Neutrophil (primary cell): ENCODE measurements around the gene EHMT1.

Experiments used
- H3K27ac ChIP-seq: fragments of 200-600 bp; sonication (generic); 2 replicates; pipeline ENCODE4 v1.5.1; 2016; ENCODE audit warnings: mild to moderate bottlenecking, moderate library complexity
- H3K27me3 ChIP-seq: fragments of 200-600 bp; sonication (generic); 2 replicates; pipeline ENCODE4 v1.6.0; 2016; ENCODE audit warnings: mild to moderate bottlenecking
- H3K36me3 ChIP-seq: fragments of 200-600 bp; sonication (generic); 2 replicates; pipeline ENCODE4 v1.5.1; 2017
- H3K4me1 ChIP-seq, 2 experiments: fragments of 200-600 bp in 1 of 2; sonication (generic) in 1 of 2; 1 replicate in 1 of 2; 2 replicates in 1 of 2; pipeline versions ENCODE4 v1.5.1 to v1.6.1; 2013 to 2016; ENCODE audit warnings: low read depth in 1 of 2, low read length in 1 of 2, mild to moderate bottlenecking in 1 of 2, moderate library complexity in 1 of 2; ENCODE audit not compliant: control insufficient read depth in 1 of 2, insufficient read depth in 1 of 2
- H3K4me3 ChIP-seq, 2 experiments: fragments of 200-600 bp in 1 of 2; sonication (generic) in 1 of 2; 1 replicate in 1 of 2; 2 replicates in 1 of 2; pipeline ENCODE4 v1.5.1; 2013 to 2016; ENCODE audit warnings: low read depth in 1 of 2, low read length in 1 of 2, mild to moderate bottlenecking in 1 of 2, moderate library complexity in 1 of 2
- H3K9me3 ChIP-seq: fragments of 200-600 bp; sonication (generic); 2 replicates; pipeline ENCODE4 v1.5.1; 2016
- TF ChIP-seq, protein P1 (sequence below): fragments of 200-600 bp; sonication (generic); IDR thresholded peaks from 2 replicates; pipeline ENCODE4 v1.5.1; 2016; ENCODE audit warnings: antibody characterized with exemption

EHMT1 gene

DNA sequence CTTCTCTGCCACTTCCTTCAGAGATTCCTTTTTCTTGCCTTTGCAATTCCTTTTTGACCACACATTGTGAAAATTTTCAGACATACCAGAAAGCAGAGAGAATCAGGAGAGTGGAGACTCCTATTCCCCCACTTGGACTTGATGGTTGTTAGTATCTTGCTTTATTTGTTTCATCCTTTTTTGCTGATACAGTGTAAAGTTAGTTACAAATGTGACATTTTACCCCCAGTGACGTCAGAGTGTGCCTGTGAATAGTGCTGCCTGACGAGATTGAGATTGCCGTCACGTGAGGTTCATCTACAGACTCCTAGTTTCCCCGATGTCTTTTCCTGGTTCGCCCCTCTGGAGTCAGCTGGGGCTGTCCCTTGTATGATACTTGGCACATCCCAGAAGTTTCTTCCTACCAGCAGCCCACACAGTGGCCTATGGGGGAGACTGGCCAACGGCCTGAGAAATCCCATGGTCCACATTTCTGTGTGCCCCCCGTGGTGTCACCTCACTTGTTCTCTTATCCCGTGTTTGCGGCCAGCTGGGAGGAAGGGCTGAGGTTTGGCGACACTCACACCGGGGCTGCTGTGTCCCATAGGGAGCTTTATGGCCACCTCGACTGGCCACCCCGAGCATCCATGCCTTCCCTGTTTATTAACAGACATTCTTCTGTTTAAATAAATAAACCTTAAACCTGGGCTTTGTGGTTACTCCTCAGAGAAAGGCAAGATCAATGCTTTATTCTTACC lies 210.6 kb downstream of the EHMT1 start:
- H3K27ac ChIP-seq = no peak overlapping the region
- TF ChIP-seq, protein P1, sequence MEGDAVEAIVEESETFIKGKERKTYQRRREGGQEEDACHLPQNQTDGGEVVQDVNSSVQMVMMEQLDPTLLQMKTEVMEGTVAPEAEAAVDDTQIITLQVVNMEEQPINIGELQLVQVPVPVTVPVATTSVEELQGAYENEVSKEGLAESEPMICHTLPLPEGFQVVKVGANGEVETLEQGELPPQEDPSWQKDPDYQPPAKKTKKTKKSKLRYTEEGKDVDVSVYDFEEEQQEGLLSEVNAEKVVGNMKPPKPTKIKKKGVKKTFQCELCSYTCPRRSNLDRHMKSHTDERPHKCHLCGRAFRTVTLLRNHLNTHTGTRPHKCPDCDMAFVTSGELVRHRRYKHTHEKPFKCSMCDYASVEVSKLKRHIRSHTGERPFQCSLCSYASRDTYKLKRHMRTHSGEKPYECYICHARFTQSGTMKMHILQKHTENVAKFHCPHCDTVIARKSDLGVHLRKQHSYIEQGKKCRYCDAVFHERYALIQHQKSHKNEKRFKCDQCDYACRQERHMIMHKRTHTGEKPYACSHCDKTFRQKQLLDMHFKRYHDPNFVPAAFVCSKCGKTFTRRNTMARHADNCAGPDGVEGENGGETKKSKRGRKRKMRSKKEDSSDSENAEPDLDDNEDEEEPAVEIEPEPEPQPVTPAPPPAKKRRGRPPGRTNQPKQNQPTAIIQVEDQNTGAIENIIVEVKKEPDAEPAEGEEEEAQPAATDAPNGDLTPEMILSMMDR = no peak
- no peak overlapping the region for H3K4me3 ChIP-seq
- no peaks in the 10 kb centered on the region for H3K4me1 ChIP-seq
- H3K27me3 ChIP-seq = no peaks in the 10 kb centered on the region
- peaks cover 70% of the 10 kb centered on the region for H3K36me3 ChIP-seq
- H3K9me3 ChIP-seq = no peaks in the 10 kb centered on the region

DNA sequence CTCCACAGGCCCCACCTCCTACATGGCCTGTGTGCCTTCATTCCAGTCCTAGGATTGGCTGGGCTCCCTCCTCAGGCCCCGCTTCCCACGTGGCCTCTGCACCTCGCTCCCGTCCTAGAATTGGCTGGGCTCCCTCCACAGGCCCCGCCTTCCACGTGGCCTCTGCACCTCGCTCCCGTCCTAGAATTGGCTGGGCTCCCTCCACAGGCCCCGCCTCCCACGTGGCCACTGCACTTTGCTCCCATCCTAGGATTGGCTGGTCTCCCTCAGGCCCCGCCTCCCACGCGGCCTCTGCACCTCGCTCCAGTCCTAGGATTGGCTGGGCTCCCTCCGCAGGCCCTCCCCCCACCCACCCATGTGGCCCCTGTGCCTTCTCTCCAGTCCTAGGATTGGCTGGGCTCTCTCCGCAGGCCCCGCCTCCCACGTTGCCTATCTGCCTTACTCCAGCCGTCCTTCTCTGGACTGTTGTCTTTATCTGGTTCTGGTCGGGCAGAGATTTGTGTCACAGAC lies 213.4 kb downstream of the EHMT1 start:
- TF ChIP-seq, protein P1 = no peak
- no peak overlapping the region for H3K4me3 ChIP-seq
- H3K9me3 ChIP-seq = no peaks in the 10 kb centered on the region
- H3K4me1 ChIP-seq = no peaks in the 10 kb centered on the region
- H3K27ac ChIP-seq = no peak overlapping the region
- H3K36me3 ChIP-seq = peaks cover 79% of the 10 kb centered on the region
- no peaks in the 10 kb centered on the region for H3K27me3 ChIP-seq

DNA sequence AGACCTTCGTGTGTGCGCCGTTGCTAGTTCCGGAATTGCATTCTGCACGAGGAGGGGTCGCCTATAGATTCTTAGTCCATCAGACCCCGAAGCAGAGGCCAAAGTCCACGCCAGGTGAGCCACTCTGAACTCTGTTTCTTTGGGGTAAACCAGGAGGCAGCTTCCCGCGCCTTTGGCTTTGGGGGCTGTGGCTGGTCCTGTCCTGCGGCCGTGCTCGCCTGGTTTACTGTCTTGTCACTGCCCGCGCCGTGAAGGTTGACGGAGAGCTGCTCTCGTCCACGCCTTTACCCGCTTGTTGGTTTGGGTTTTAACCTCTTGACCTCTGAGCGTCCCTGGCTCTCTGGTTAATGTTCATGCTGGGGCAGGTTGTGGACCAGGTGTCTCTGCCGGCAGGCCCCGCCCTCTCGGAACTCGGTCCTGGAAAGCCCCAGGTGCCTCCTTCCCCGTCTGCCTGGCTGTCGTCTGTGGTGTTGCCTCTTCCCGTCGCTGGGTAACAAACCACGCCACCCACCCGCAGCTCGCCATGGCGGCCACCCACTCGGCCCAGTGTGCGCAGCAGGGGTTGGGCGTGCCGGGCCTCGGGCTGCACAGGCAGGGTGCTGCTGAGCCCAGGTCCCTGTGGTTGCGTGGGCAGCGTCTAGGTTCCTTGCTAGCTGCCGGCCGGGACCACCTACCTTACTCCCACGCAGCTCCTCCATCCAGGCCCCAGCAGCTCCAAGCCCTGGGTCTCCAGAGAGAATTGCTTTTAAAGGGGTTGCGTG lies 214.2 kb downstream of the EHMT1 start:
- peaks cover 74% of the 10 kb centered on the region for H3K36me3 ChIP-seq
- H3K27me3 ChIP-seq = no peaks in the 10 kb centered on the region
- H3K27ac ChIP-seq = no peak overlapping the region
- H3K4me1 ChIP-seq = no peaks in the 10 kb centered on the region
- TF ChIP-seq, protein P1 = no peak
- H3K9me3 ChIP-seq = no peaks in the 10 kb centered on the region
- no peak overlapping the region for H3K4me3 ChIP-seq

DNA sequence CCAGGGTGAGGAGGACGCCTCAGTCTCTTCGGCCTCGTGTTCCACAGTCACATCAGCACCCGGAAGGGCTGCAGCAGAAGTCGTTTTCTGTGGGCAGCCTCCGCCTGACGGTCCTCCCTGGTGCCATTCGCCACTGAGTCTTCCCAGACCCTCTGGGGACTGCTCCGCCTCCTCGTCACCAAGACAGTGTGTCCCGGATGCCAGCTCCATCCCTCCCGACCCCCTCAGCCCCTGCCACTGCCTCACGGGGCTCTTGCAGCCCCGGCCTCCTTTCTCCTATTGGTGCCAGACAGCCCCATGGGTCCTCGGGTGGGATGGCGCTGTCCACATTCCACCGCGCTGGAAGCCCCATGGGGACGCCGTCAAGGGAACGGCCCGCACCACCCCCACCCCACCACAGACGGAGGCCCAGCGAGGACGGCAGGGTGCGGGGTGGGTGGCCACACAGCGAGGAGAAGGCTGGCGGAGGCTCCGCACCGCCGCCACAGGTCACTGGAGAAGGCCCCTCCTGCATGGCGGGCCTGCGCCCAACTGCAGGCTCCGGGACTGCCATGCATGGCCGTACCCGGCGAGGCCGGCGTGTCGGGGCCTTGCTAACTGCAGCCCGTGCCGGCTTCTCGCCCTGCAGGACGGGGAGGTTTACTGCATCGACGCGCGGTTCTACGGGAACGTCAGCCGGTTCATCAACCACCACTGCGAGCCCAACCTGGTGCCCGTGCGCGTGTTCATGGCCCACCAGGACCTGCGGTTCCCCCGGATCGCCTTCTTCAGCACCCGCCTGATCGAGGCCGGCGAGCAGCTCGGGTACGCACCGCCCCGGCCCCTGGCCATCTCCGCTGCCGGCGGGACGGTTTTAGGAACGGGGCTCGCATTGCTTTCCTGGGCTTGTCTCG lies 215.2 kb downstream of the EHMT1 start:
- Histone ChIP-seq H3K4me1 (no peaks in the 10 kb centered on the region), H3K4me3 (no peak overlapping the region), H3K36me3 (peaks cover 66% of the 10 kb centered on the region), H3K9me3 (no peaks in the 10 kb centered on the region), H3K27ac (no peak overlapping the region), H3K27me3 (no peaks in the 10 kb centered on the region)
- TF ChIP-seq, protein P1 = no peak

DNA sequence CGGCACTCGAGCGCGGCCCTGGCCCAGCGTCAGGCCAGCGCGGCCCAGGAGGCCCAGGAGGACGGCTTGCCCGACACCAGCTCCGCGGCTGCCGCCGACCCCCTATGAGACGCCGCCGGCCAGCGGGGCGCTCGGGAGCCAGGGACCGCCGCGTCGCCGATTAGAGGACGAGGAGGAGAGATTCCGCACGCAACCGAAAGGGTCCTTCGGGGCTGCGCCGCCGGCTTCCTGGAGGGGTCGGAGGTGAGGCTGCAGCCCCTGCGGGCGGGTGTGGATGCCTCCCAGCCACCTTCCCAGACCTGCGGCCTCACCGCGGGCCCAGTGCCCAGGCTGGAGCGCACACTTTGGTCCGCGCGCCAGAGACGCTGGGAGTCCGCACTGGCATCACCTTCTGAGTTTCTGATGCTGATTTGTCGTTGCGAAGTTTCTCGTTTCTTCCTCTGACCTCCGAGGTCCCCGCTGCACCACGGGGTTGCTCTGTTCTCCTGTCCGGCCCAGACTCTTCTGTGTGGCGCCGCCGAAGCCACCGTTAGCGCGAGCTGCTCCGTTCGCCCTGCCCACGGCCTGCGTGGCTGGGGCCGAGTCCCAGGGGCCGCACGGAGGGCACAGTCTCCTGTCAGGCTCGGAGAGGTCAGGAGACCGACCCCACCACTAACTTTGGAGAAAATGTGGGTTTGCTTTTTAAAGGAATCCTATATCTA lies 216.2 kb downstream of the EHMT1 start:
- TF ChIP-seq, protein P1 = no peak
- Histone ChIP-seq H3K27me3 (no peaks in the 10 kb centered on the region), H3K27ac (no peak overlapping the region), H3K4me1 (no peaks in the 10 kb centered on the region), H3K9me3 (no peaks in the 10 kb centered on the region), H3K36me3 (peaks cover 58% of the 10 kb centered on the region), H3K4me3 (no peak overlapping the region)
